ENCODE results near the gene GPD1L. TPM values are rescaled to one million over a fixed set of nuclear protein-coding genes. Genes with fewer than 3 reads are reported as not detected.

Gene GPD1L
- total and polyA plus RNA-seq, 2 of the 4 experiments (the other 2 are of a cell fraction): 3.9 to 7.9 TPM

GRCh38 chr3:32102289-32102688 lies 4.1 kb upstream of the GPD1L start:
- Histone ChIP-seq H2AFZ (replicated peaks; ENCODE audit: low read length, poor library complexity) (no peak overlapping the region), H3K56ac (ENCODE audit: extremely low read depth, insufficient read depth, low read length) (no peak overlapping the region), H3K4me1 (ENCODE audit: control insufficient read depth, insufficient read depth, low read length) (peaks cover 6% of the 10 kb centered on the region), H2BK15ac (ENCODE audit: low read depth, low read length) (no peak overlapping the region), H3K36me3 (ENCODE audit: control insufficient read depth, insufficient read depth, low read length) (no peaks in the 10 kb centered on the region), H4K91ac (ENCODE audit: insufficient read depth, low read depth, low read length) (no peak overlapping the region), H3K9ac (ENCODE audit: low read depth, low read length) (no peak overlapping the region), H3K4me2 (ENCODE audit: low read depth, low read length) (no peak overlapping the region), H4K5ac (ENCODE audit: low read depth, low read length) (no peak overlapping the region), H2BK20ac (ENCODE audit: low read depth, low read length) (no peak overlapping the region), H2BK5ac (ENCODE audit: low read depth, low read length, poor library complexity, severe bottlenecking) (no peak overlapping the region), H3K23ac (ENCODE audit: low read depth, low read length) (no peak overlapping the region), H2AK9ac (replicated peaks; ENCODE audit: low read depth, low read length, poor library complexity) (no peak overlapping the region), H4K8ac (ENCODE audit: low read depth in 2 of 2, low read length in 2 of 2) (no peak overlapping the region), H3K9me3 (ENCODE audit: control insufficient read depth, insufficient read depth, low read length) (peaks cover 13% of the 10 kb centered on the region), H3K4me3 (ENCODE audit: insufficient read depth, low read depth, low read length) (no peak overlapping the region), H3K79me1 (ENCODE audit: low read depth in 1 of 2, low read length in 2 of 2) (peaks cover 0 to 4% of the 10 kb centered on the region in 2 experiments; a peak in 1 of 4 replicates), H2BK120ac (ENCODE audit: low read depth, low read length) (no peak overlapping the region), H3K9me1 (ENCODE audit: insufficient read depth, low read length) (no peaks in the 10 kb centered on the region), H3K4ac (ENCODE audit: low read depth, low read length) (no peak overlapping the region), H3K14ac (replicated peaks; ENCODE audit: low read depth, low read length) (no peak overlapping the region), H2AK5ac (ENCODE audit: low read depth, low read length) (no peak overlapping the region), H3K27me3 (ENCODE audit: control insufficient read depth, insufficient read depth, low read length) (no peaks in the 10 kb centered on the region), H3K18ac (ENCODE audit: low read depth, low read length) (no peak overlapping the region), H3K27ac (ENCODE audit: insufficient read depth, low read length) (no peak overlapping the region), H4K20me1 (ENCODE audit: insufficient read depth, low read length) (no peaks in the 10 kb centered on the region)
- 100% methylated on average over 2 of the region's 7 CpGs; no CpG with 5 or more reads in 1 of the 2 experiments for WGBS, 2 experiments (ENCODE audit: extremely low coverage in 2 of 2, insufficient read length in 1 of 2)
- POLR2A ChIA-PET (ENCODE audit: unreplicated experiment): no interaction called here
- DNase-seq (no peak), ATAC-seq (ENCODE audit: low read depth) (no peak)
- in situ Hi-C loops (cut with MboI; ENCODE audit: low sequenced_read_pairs): no loop called here
- CTCF ChIA-PET: no interaction called here
- dilution Hi-C loops (cut with HindIII; ENCODE audit: low sequenced_read_pairs, unreplicated experiment): no loop called here
- TF ChIP-seq MAZ (IDR thresholded peaks at IDR 0.05; ENCODE audit: borderline replicate concordance, low read depth, low read length) (no peak), ELK1 (IDR thresholded peaks at IDR 0.05; ENCODE audit: borderline replicate concordance, low read depth, low read length) (no peak), MXI1 (IDR thresholded peaks at IDR 0.05; ENCODE audit: borderline replicate concordance, low read depth, low read length) (no peak), SMC3 (IDR thresholded peaks at IDR 0.05; ENCODE audit: low read depth, low read length) (no peak), CTCF (conservative IDR thresholded peaks at IDR 0.05; ENCODE audit: low read depth, low read length) (no peak), BHLHE40 (IDR thresholded peaks at IDR 0.05; ENCODE audit: low read depth, low read length) (no peak), MAFK (IDR thresholded peaks at IDR 0.05; ENCODE audit: low read depth, low read length) (no peak), RFX5 (IDR thresholded peaks at IDR 0.05; ENCODE audit: low read depth, low read length) (no peak), RAD21 (IDR thresholded peaks at IDR 0.05; ENCODE audit: low read length) (no peak)
- intact Hi-C loops (cut with micrococcal nuclease): no loop called here
- BruUV-seq (replicated peaks): no TSS peak
